AG04449 (cell line): ENCODE measurements around the gene TNFRSF1B.

Source experiments
- CTCF ChIA-PET: fragments of 350-600 bp; formaldehyde crosslinking; extraction: SDS; loops from one replicate; lab custom pipeline; 2021; ENCODE audit warnings: antibody characterized with exemption; lab: Yijun Ruan, JAX
- POLR2A ChIA-PET: fragments of 400-600, 350-600 bp; formaldehyde crosslinking; extraction: SDS; loops from one replicate; lab custom pipeline; 2020; ENCODE audit warnings: antibody characterized with exemption, inconsistent platforms; lab: Yijun Ruan, JAX
- DNase-seq: peaks from one replicate; pipeline ENCODE4 v3.0.0-alpha.2; 2010; ENCODE audit warnings: low read depth, low spot score
- H3K4me3 ChIP-seq: 2 replicates; pipeline ENCODE4 v1.5.1; 2011; ENCODE audit warnings: low read depth, mild to moderate bottlenecking, control low read depth, low read length
- CTCF ChIP-seq: IDR thresholded peaks from one replicate; pipeline ENCODE4 v1.5.1; 2011; ENCODE audit warnings: mild to moderate bottlenecking, moderate library complexity, low read length, control low read depth, inconsistent platforms; ENCODE audit not compliant: insufficient read depth; ENCODE audit errors: missing control alignments

Gene TNFRSF1B

GRCh38 chr1:12144236-12144635, 22.6 kb upstream of the TNFRSF1B start:
- H3K4me3 ChIP-seq, result no peak overlapping the region
- TF ChIP-seq CTCF, result no peak
- no peak for DNase-seq
- CTCF ChIA-PET, result interaction anchor here (1.6 kb wide), 1 partner anchor 20 kb away, joined by 7 read pairs; no protein-coding TSS in a partner anchor
- POLR2A ChIA-PET, result no interaction called here

- no peak for TF ChIP-seq CTCF
- ChIA-PET CTCF (interaction anchor here (1.0 to 1.6 kb wide), 3 partner anchors 18 to 27 kb away, joined by 3 to 7 read pairs (median 4); no protein-coding TSS in a partner anchor), POLR2A (no interaction called here)
- H3K4me3 ChIP-seq, result no peak overlapping the region
- DNase-seq, result no peak
Observed at GRCh38 chr1:12144969-12145368, 21.8 kb upstream of the TNFRSF1B start.

GRCh38 chr1:12145616-12146342, 21.0 kb upstream of the TNFRSF1B start:
- no peak for TF ChIP-seq CTCF
- no peak overlapping the region for H3K4me3 ChIP-seq
- CTCF ChIA-PET, result interaction anchor here (1.0 to 1.1 kb wide), 2 partner anchors 17 to 28 kb away, joined by 3 to 4 read pairs; no protein-coding TSS in a partner anchor
- no peak for DNase-seq
- POLR2A ChIA-PET, result no interaction called here

GRCh38 chr1:12146343-12147112, 20.3 kb upstream of the TNFRSF1B start:
- no peak for DNase-seq
- ChIA-PET CTCF (interaction anchor here (0.9 to 1.9 kb wide), 2 partner anchors 21 to 64 kb away, joined by 3 to 7 read pairs; no protein-coding TSS in a partner anchor), POLR2A (no interaction called here)
- no peak for TF ChIP-seq CTCF
- no peak overlapping the region for H3K4me3 ChIP-seq

- CTCF ChIA-PET, result interaction anchor here (0.6 to 1.9 kb wide), 4 partner anchors 8 to 68 kb away, joined by 3 to 7 read pairs (median 4); no protein-coding TSS in a partner anchor
- TF ChIP-seq CTCF, result no peak
- POLR2A ChIA-PET, result no interaction called here
- no peak for DNase-seq
- H3K4me3 ChIP-seq, result no peak overlapping the region
Observed at GRCh38 chr1:12147201-12147701, 19.5 kb upstream of the TNFRSF1B start.
